Measurements from ENCODE around the gene POLDIP2. TPM values are rescaled to one million over a fixed set of nuclear protein-coding genes. Genes with fewer than 3 reads are reported as not detected.
A peak's percentile ranks its signal among the peaks of the same experiment; 100 is the strongest.

POLDIP2 gene
- total RNA-seq, 2 experiments from 2014 or later, result 22.1 to 23.9 TPM

GRCh38 chr17:28347261-28347891, 10.0 kb downstream of the POLDIP2 start:
- ChIA-PET POLR2A (interaction anchor here (1.9 to 2.1 kb wide), 3 partner anchors 10 to 12 kb away, joined by 6 to 12 read pairs (median 8); partner anchors contain the start of genes IFT20, POLDIP2 and TNFAIP1), CTCF (no interaction called here)
- no peak for ATAC-seq (ENCODE audit: poor library complexity)
- H3K36me3 ChIP-seq (ENCODE audit: insufficient read depth, low read length), result peaks cover 90% of the 10 kb centered on the region
- no peaks in the 10 kb centered on the region for H3K9me3 ChIP-seq (ENCODE audit: control insufficient read depth in 1 of 2, insufficient read depth in 1 of 2, low read length in 2 of 2)
- Mint-ChIP-seq H3K9me3 (no peaks in the 10 kb centered on the region), H3K4me1 (ENCODE audit: low read depth) (no peaks in the 10 kb centered on the region), H3K36me3 (ENCODE audit: low read depth) (peaks cover 85% of the 10 kb centered on the region), H3K27ac (no peak overlapping the region), H3K4me3 (no peak overlapping the region), H3K27me3 (no peaks in the 10 kb centered on the region)
- H3K27me3 ChIP-seq (ENCODE audit: control insufficient read depth in 1 of 2, insufficient read depth in 2 of 2, low read length in 2 of 2), result no peaks in the 10 kb centered on the region
- DNase-seq, result no peak
- no peak for TF ChIP-seq CTCF (IDR thresholded peaks at IDR 0.05)
- H3K27ac ChIP-seq (ENCODE audit: low read depth in 1 of 2, low read length in 2 of 2), result no peak overlapping the region
- intact Hi-C loops (cut with DNase I, micrococcal nuclease), result no loop called here
- no peaks in the 10 kb centered on the region for H3K4me1 ChIP-seq (ENCODE audit: insufficient read depth, low read length)
- no peak overlapping the region for H3K4me3 ChIP-seq (ENCODE audit: low read length)

- Histone ChIP-seq H3K27me3 (ENCODE audit: control insufficient read depth in 1 of 2, insufficient read depth in 2 of 2, low read length in 2 of 2) (no peaks in the 10 kb centered on the region), H3K4me1 (ENCODE audit: insufficient read depth, low read length) (no peaks in the 10 kb centered on the region), H3K36me3 (ENCODE audit: insufficient read depth, low read length) (peaks cover 91% of the 10 kb centered on the region), H3K4me3 (ENCODE audit: low read length) (no peak overlapping the region), H3K9me3 (ENCODE audit: control insufficient read depth in 1 of 2, insufficient read depth in 1 of 2, low read length in 2 of 2) (no peaks in the 10 kb centered on the region), H3K27ac (ENCODE audit: low read depth in 1 of 2, low read length in 2 of 2) (no peak overlapping the region)
- ChIA-PET POLR2A (interaction anchor here (1.9 to 2.1 kb wide), 2 partner anchors 10 to 11 kb away, joined by 6 to 8 read pairs; partner anchors contain the start of genes IFT20, POLDIP2 and TNFAIP1), CTCF (no interaction called here)
- no peaks in the 10 kb centered on the region for H3K27me3 Mint-ChIP-seq
- peaks cover 87% of the 10 kb centered on the region for H3K36me3 Mint-ChIP-seq (ENCODE audit: low read depth)
- no peaks in the 10 kb centered on the region for H3K9me3 Mint-ChIP-seq
- no peak for ATAC-seq (ENCODE audit: poor library complexity)
- peak overlapping the region; percentile 39 for H3K27ac Mint-ChIP-seq
- H3K4me1 Mint-ChIP-seq (ENCODE audit: low read depth), result no peaks in the 10 kb centered on the region
- no peak for TF ChIP-seq CTCF (IDR thresholded peaks at IDR 0.05)
- intact Hi-C loops (cut with DNase I, micrococcal nuclease), result no loop called here
- no peak for DNase-seq
- no peak overlapping the region for H3K4me3 Mint-ChIP-seq
Measured at GRCh38 chr17:28346746-28347246, 10.5 kb downstream of the POLDIP2 start.

GRCh38 chr17:28346199-28346580, 11.1 kb downstream of the POLDIP2 start:
- Mint-ChIP-seq H3K27ac (peak overlapping the region; percentile 39), H3K27me3 (no peaks in the 10 kb centered on the region), H3K4me1 (ENCODE audit: low read depth) (no peaks in the 10 kb centered on the region), H3K4me3 (no peak overlapping the region), H3K36me3 (ENCODE audit: low read depth) (peaks cover 87% of the 10 kb centered on the region), H3K9me3 (no peaks in the 10 kb centered on the region)
- no peak for ATAC-seq (ENCODE audit: poor library complexity)
- ChIA-PET POLR2A (interaction anchor here (1.9 to 2.1 kb wide), 2 partner anchors 10 to 11 kb away, joined by 6 to 8 read pairs; partner anchors contain the start of genes IFT20, POLDIP2 and TNFAIP1), CTCF (no interaction called here)
- H3K4me3 ChIP-seq (ENCODE audit: low read length), result no peak overlapping the region
- no peak overlapping the region for H3K27ac ChIP-seq (ENCODE audit: low read depth in 1 of 2, low read length in 2 of 2)
- H3K36me3 ChIP-seq (ENCODE audit: insufficient read depth, low read length), result peaks cover 91% of the 10 kb centered on the region
- H3K4me1 ChIP-seq (ENCODE audit: insufficient read depth, low read length), result no peaks in the 10 kb centered on the region
- H3K9me3 ChIP-seq (ENCODE audit: control insufficient read depth in 1 of 2, insufficient read depth in 1 of 2, low read length in 2 of 2), result no peaks in the 10 kb centered on the region
- TF ChIP-seq CTCF (IDR thresholded peaks at IDR 0.05), result no peak
- no peak for DNase-seq
- no peaks in the 10 kb centered on the region for H3K27me3 ChIP-seq (ENCODE audit: control insufficient read depth in 1 of 2, insufficient read depth in 2 of 2, low read length in 2 of 2)
- intact Hi-C loops (cut with DNase I, micrococcal nuclease), result no loop called here

Data from CD4-positive, alpha-beta T cell (primary cell).